ENCODE measurements around the gene DYSF. TPM values are rescaled to one million over a fixed set of nuclear protein-coding genes. Genes with fewer than 3 reads are reported as not detected.
A peak's percentile ranks its signal among the peaks of the same experiment; 100 is the strongest.

DYSF gene
- total RNA-seq, 4 donors from 2014 or later: 10.3 to 14.9 (median 14.4) TPM

- Histone ChIP-seq H3K27ac (no peak overlapping the region), H3K9me3 (no peaks in the 10 kb centered on the region), H3K36me3 (no peaks in the 10 kb centered on the region), H3K27me3 (no peaks in the 10 kb centered on the region), H3K4me1 (peaks cover 0 to 8% of the 10 kb centered on the region in 2 donors), H3K4me3 (replicated peaks in 1 of 3) (no peak overlapping the region)
- DNase-seq: peak in 1 of 2 donors; percentile 35
- WGBS, 2 donors: 54 to 58% methylated on average over 6 to 12 of the region's 12 CpGs
- intact Hi-C loops (cut with DNase I): no loop called here
- TF ChIP-seq POLR2A (IDR thresholded peaks at IDR 0.05): no peak
- TF ChIP-seq CTCF (IDR thresholded peaks at IDR 0.05): no peak
Observed at GRCh38 chr2:71592181-71592711, 138.9 kb downstream of the DYSF start.

GRCh38 chr2:71595569-71595968 is 142.2 kb downstream of the DYSF start:
- 93 to 94% methylated on average over 5 to 7 of the region's 7 CpGs for WGBS, 2 donors
- Histone ChIP-seq H3K27ac (no peak overlapping the region), H3K4me3 (replicated peaks in 1 of 3) (no peak overlapping the region), H3K9me3 (no peaks in the 10 kb centered on the region), H3K4me1 (peaks cover 0 to 8% of the 10 kb centered on the region in 2 donors), H3K27me3 (no peaks in the 10 kb centered on the region), H3K36me3 (no peaks in the 10 kb centered on the region)
- no peak for DNase-seq
- TF ChIP-seq CTCF (IDR thresholded peaks at IDR 0.05): no peak
- TF ChIP-seq POLR2A (IDR thresholded peaks at IDR 0.05): no peak
- intact Hi-C loops (cut with DNase I): no loop called here

- 30 to 44% methylated on average over 17 of the region's 17 CpGs for WGBS, 2 donors
- Histone ChIP-seq H3K27ac (no peak overlapping the region), H3K36me3 (no peaks in the 10 kb centered on the region), H3K9me3 (no peaks in the 10 kb centered on the region), H3K4me1 (peaks cover 0 to 8% of the 10 kb centered on the region in 2 donors), H3K4me3 (replicated peaks in 1 of 3) (no peak overlapping the region), H3K27me3 (no peaks in the 10 kb centered on the region)
- peak; percentile 9 to 30 for DNase-seq
- intact Hi-C loops (cut with DNase I): no loop called here
- no peak for TF ChIP-seq CTCF (IDR thresholded peaks at IDR 0.05)
- no peak for TF ChIP-seq POLR2A (IDR thresholded peaks at IDR 0.05)
Observed at GRCh38 chr2:71596011-71596410, 142.7 kb downstream of the DYSF start.

- DNase-seq: no peak
- intact Hi-C loops (cut with DNase I): no loop called here
- H3K4me3 ChIP-seq (replicated peaks in 1 of 3): no peak overlapping the region
- WGBS, 2 donors: 94 to 96% methylated on average over 4 of the region's 4 CpGs
- TF ChIP-seq POLR2A (IDR thresholded peaks at IDR 0.05) (no peak), CTCF (IDR thresholded peaks at IDR 0.05) (no peak)
- H3K27ac ChIP-seq: no peak overlapping the region
- H3K27me3 ChIP-seq: no peaks in the 10 kb centered on the region
- no peaks in the 10 kb centered on the region for H3K9me3 ChIP-seq
- H3K4me1 ChIP-seq: peaks cover 0 to 8% of the 10 kb centered on the region in 2 donors
- H3K36me3 ChIP-seq: no peaks in the 10 kb centered on the region
Observed at GRCh38 chr2:71597756-71598155, 144.4 kb downstream of the DYSF start.

GRCh38 chr2:71598526-71598925 is 145.2 kb downstream of the DYSF start:
- Histone ChIP-seq H3K27ac (no peak overlapping the region), H3K27me3 (no peaks in the 10 kb centered on the region), H3K4me1 (peaks cover 0 to 11% of the 10 kb centered on the region in 2 donors), H3K4me3 (replicated peaks in 1 of 3) (no peak overlapping the region), H3K9me3 (no peaks in the 10 kb centered on the region), H3K36me3 (no peaks in the 10 kb centered on the region)
- intact Hi-C loops (cut with DNase I): no loop called here
- 96 to 97% methylated on average over 14 of the region's 14 CpGs for WGBS, 2 donors
- no peak for DNase-seq
- TF ChIP-seq POLR2A (IDR thresholded peaks at IDR 0.05): no peak
- TF ChIP-seq CTCF (IDR thresholded peaks at IDR 0.05): no peak
